Panc1 (cell line): ENCODE data around the gene PMPCB. TPM values are rescaled to one million over a fixed set of nuclear protein-coding genes. Genes with fewer than 3 reads are reported as not detected.
A peak's percentile ranks its signal among the peaks of the same experiment; 100 is the strongest.

Experiments used
- ATAC-seq: fragments of 200-7000 bp; cut with Tn5 transposase; 2 replicates; pipeline ENCODE4 v1.9.1; 2020; ENCODE audit warnings: mild to moderate bottlenecking, moderate library complexity
- BruUV-seq: library from RNA; stranded (reverse); fragments of 400-500 nt; replicated peaks from 2 replicates; lab custom pipeline; 2021; lab: Mats Ljungman, UMichigan
- CTCF ChIA-PET: fragments of 300-600 bp; sonication (Branson Sonifier 250); formaldehyde crosslinking; loops from one replicate; lab custom pipeline; 2022; ENCODE audit warnings: antibody characterized with exemption; lab: Charles Lee
- POLR2A ChIA-PET: fragments of 300-600 bp; sonication (Branson Sonifier 250); formaldehyde crosslinking; loops from one replicate; lab custom pipeline; 2022; ENCODE audit warnings: antibody characterized with exemption; lab: Charles Lee
- DNase-seq: peaks from one replicate; pipeline ENCODE4 v3.0.0-alpha.2; 2010; ENCODE audit warnings: low read depth, low spot score
- H3K27ac ChIP-seq: 2 replicates; pipeline ENCODE4 v1.5.1; 2011; ENCODE audit warnings: mild to moderate bottlenecking, low read length, inconsistent platforms
- H3K27me3 ChIP-seq: fragments of 200-500 bp; sonication (Bioruptor generic); 2 replicates; pipeline ENCODE4 v1.6.0; 2014; ENCODE audit warnings: low read length, inconsistent platforms; ENCODE audit not compliant: control insufficient read depth, insufficient read depth
- H3K36me3 ChIP-seq: fragments of 200-500 bp; sonication (Bioruptor generic); 2 replicates; pipeline ENCODE4 v1.5.1; 2014; ENCODE audit warnings: inconsistent platforms, mild to moderate bottlenecking, low read length, moderate library complexity; ENCODE audit not compliant: control insufficient read depth, insufficient read depth
- H3K4me1 ChIP-seq: 2 replicates; pipeline ENCODE4 v1.5.1; 2011; ENCODE audit warnings: inconsistent platforms, mild to moderate bottlenecking, low read length, moderate library complexity; ENCODE audit not compliant: control insufficient read depth, insufficient read depth
- H3K4me3 ChIP-seq, 2 experiments: 2 replicates each; pipeline ENCODE4 v1.5.1; 2011 to 2012; ENCODE audit warnings: low read depth in 2 of 2, low read length in 2 of 2, mild to moderate bottlenecking in 2 of 2, inconsistent platforms in 1 of 2, moderate library complexity in 1 of 2
- H3K9me3 ChIP-seq: fragments of 200-500 bp; sonication (Bioruptor generic); 2 replicates; pipeline ENCODE4 v1.5.1; 2014; ENCODE audit warnings: low read depth, mild to moderate bottlenecking, inconsistent platforms, low read length, moderate library complexity; ENCODE audit not compliant: control insufficient read depth, insufficient read depth
- CTCF ChIP-seq: fragments of 450-650 bp; IDR thresholded peaks from 2 replicates; pipeline ENCODE4 v1.5.1; 2017; ENCODE audit warnings: mild to moderate bottlenecking
- POLR2AphosphoS5 ChIP-seq: IDR thresholded peaks from 2 replicates; pipeline ENCODE4 v1.6.1; 2012; ENCODE audit warnings: mild to moderate bottlenecking, low read depth, low read length, moderate library complexity
- REST ChIP-seq, 2 experiments: IDR thresholded peaks; 2 replicates each; pipeline ENCODE4 v1.6.1; 2011 to 2012; ENCODE audit warnings: low read depth in 2 of 2, control low read depth in 1 of 2, low read length in 1 of 2, mild to moderate bottlenecking in 1 of 2, moderate library complexity in 1 of 2; ENCODE audit not compliant: insufficient read depth in 1 of 2
- SIN3A ChIP-seq: IDR thresholded peaks from 2 replicates; pipeline ENCODE4 v1.6.1; 2012; ENCODE audit warnings: low read depth, mild to moderate bottlenecking, low read length, moderate library complexity, borderline replicate concordance; ENCODE audit not compliant: insufficient read depth
- TCF7L2 ChIP-seq: IDR thresholded peaks from 2 replicates; pipeline ENCODE4 v1.6.1; 2011; ENCODE audit warnings: mild to moderate bottlenecking, low read depth, low read length, inconsistent platforms
- in situ Hi-C: cut with HindIII; loops from 2 replicates; pipeline ENCODE4 v1.10.0; 2016; ENCODE audit warnings: low sequenced_read_pairs, low pct_unique_long_range_greater_than_20kb
- intact Hi-C: fragments of 100-400 bp; cut with micrococcal nuclease; formaldehyde crosslinking; loops from one replicate; pipeline ENCODE4 v1.10.0; 2022; ENCODE audit not compliant: unreplicated experiment
- total RNA-seq: library from RNA; stranded (reverse); gene quantifications from one replicate; pipeline ENCODE4 v1.2.1, GENCODE V29; 2021; ENCODE audit not compliant: unreplicated experiment

PMPCB gene
- total RNA-seq, 1 experiment from 2014 or later, result 61.1 TPM

- H3K4me1 ChIP-seq, result peaks cover 7% of the 10 kb centered on the region
- DNase-seq, result no peak
- H3K27ac ChIP-seq, result no peak overlapping the region
- no peaks in the 10 kb centered on the region for H3K9me3 ChIP-seq
- ATAC-seq, result no peak
- no peak overlapping the region for H3K4me3 ChIP-seq
- no peak for TF ChIP-seq CTCF
- no peak for TF ChIP-seq SIN3A
- no peak for TF ChIP-seq POLR2AphosphoS5
- no peak for TF ChIP-seq TCF7L2
- TF ChIP-seq REST (IDR thresholded peaks at IDR 0.05; ENCODE audit: insufficient read depth in 1 of 2, low read depth in 2 of 2, low read length in 1 of 2), result no peak
- BruUV-seq, result no TSS peak
- no peaks in the 10 kb centered on the region for H3K27me3 ChIP-seq
- H3K36me3 ChIP-seq, result peaks cover 39% of the 10 kb centered on the region
- in situ Hi-C loops (no loop called here), intact Hi-C loops (no loop called here)
- CTCF ChIA-PET, result no interaction called here
- POLR2A ChIA-PET, result no interaction called here
These were observed 44.2 kb downstream of the PMPCB start for GRCh38 chr7:103341466-103341865.

- no peak for ATAC-seq
- no peak for DNase-seq
- CTCF ChIA-PET, result no interaction called here
- no TSS peak for BruUV-seq
- intact Hi-C loops, result no loop called here
- Histone ChIP-seq H3K4me1 (peaks cover 15% of the 10 kb centered on the region), H3K4me3 (peak overlapping the region; percentile 92 to 100), H3K9me3 (no peaks in the 10 kb centered on the region), H3K36me3 (peaks cover 25% of the 10 kb centered on the region), H3K27ac (peak overlapping the region; percentile 96), H3K27me3 (no peaks in the 10 kb centered on the region)
- TF ChIP-seq CTCF (no peak), TCF7L2 (no peak), REST (IDR thresholded peaks at IDR 0.05; ENCODE audit: insufficient read depth in 1 of 2, low read depth in 2 of 2, low read length in 1 of 2) (no peak), SIN3A (no peak), POLR2AphosphoS5 (no peak)
- in situ Hi-C loops, result no loop called here
- POLR2A ChIA-PET, result no interaction called here
These were observed 46.1 kb downstream of the PMPCB start for GRCh38 chr7:103343332-103343731.
